Hippocampal formation (tissue), 2 donors: ENCODE results near the gene CHD2.
"Not testable (repeated sequence)": the region's sequence is repeated elsewhere in the genome, so short reads cannot be mapped to it uniquely, and the experiment has no call there.

Experiments
- DNase-seq, 2 donors: peaks; one replicate each; lab custom pipeline; 2025; lab: John Stamatoyannopoulos, UW

Gene CHD2

DNA sequence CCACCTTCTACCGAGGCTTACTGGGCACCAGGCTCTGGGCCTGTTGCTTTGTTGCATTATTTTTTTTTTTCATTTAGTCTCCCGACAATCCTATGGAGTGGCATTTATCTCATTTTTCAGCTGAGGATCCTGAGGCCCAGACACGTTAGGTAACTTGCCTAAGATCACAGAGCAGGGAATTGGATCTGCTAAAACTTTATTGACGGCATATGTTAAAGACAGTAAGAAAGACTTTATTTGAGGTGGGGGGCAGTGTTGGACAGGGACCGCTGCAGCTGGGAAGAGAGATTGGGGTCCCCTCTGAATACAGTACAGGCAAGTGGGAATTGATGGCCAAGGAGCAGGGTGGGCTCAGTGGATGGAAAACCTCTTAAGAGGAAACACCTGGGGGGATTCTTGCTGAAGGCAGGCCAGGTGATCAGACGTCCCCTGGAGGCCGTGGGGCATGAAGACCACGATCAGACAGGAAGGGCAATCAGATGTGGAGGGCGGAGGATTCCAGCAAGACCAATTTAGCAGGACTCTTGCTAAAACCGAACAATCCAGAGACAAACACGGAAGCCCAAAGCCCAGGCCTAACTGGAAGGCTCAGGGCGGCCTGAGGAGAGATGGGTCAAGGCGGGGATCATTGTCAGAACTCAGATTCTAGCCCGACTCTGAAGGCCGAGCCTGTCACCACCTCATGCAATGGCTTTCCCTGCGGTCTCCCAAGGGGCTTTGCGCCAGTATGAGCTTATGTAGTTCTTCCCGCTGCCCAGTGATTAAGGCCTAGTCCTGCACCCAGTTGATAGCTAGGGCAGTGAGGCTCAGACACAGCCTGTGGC is 135.2 kb downstream of the CHD2 start:
- DNase-seq, result no peak

DNA sequence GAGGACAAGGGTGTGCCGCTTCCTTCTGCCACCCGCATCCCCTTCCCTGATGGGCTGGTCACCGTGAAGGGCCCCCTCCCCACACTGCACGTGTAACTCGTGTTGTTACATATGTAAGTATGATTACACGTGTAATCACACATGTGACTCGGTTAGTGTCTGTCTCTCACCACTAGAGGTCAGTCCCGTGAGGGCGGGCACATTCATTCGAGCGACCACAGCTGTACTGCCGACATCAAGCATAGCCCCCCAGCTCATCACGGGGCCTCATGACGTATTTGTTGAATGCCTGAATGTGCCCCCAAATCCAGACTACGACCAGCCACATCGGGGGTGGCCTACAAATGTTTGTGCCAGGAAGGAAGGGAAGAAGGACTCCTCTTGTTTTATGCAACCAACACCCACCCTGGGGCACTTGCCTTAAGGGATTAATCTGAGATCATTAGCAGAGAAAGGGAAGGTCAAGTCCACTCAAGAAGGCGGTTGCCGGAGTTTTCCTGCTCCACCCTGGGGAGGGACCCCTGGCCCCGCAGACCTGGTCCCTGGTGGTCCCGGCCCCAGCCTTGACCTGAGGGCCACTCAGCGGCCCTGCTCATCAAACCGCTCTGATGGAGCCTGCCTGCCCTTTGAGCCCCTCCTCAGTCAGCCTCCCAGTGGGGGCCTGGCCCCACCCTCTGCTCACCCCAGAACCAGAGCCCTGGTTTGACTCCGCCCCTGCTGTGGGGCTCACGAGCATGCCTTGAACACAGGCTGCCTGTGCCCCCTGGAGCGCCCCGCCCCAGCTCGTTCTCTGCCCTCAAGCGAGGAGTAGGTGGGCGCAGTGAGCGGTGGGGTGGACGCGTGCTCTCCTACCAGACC is 136.1 kb downstream of the CHD2 start:
- DNase-seq, result no peak

DNA sequence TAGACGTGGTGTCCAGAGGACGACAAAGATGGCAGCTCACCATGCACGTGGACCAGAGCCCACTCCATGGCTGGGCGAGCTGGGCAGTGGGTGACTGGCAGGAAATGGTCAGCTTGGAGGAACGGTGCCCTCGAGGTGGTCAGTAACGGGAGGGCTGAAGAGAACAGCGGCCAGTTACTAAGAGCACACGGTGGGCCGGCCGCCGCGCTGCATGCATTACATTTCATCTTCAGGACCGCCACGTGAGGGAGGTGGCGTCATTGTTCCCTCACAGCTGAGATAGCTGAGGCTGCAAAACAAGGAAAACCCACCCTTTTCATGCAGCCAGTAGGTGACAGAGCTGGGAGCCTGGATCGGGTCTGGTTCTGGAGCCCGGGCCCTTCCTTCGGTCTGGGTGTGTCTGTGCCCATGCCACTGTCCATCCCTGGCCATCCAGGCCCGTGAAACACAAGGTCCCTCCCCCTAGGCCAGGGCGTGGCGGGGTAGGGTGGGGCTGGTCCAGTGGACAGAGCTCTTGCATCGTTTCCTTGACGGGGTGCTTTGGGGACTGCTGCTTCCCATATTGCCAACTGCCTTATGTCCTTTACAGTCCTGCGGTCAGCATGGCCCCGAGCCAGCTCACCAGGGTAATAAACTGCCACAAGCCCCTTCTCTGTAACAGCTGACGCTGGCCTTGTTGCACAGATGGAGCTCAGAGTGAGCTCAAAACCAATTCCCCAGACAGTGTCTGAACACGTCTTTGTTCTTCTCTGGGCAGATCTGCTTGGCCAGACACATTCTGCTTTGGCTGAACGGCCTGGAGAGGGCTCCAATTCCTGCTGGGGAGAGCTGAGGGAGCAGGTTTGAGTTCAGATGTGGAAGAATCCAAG is 137.1 kb downstream of the CHD2 start:
- peak; percentile 67 to 69 for DNase-seq

DNA sequence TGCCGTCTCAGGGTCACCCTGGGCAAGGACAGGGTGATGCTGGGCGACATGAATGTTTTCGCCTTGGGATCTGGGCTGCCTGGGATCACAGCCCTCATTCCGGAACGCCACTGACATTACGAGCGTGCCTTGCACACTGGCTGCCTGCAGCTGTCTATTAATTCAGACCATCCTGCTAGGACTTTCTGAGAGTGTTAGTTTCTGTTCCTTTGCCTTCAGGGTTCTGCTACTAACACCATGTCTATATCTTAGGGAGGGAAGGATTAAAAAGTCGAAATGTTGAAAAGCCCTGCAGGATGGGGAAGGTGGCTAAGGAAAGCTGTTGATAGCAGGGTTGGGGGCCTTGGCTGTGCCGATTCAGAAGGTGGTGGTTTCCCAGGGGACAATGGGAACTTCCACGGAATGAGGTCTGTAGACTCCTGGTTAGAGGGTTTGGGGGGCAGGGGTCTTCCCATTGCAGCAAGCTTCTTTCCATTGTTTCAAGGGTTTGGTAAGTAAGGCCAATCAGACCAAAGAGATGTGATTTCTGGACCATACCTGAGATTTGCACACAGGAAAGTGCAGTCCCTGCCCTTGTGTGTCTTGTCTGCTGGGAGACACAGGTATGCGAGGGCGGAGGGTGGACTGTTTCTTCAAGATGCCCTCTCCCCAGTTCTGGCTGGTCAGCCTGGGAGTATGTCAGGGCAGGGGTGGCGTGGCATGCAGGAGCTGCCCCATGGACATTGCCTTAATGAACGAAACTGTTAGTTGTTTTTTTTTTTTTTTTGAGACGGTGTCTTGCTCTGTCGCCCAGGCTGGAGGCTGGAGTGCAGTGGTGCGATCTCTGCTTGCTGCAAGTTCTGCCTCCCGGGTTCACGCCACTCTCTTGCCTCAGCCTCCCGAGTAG is 137.9 kb downstream of the CHD2 start:
- no peak for DNase-seq

DNA sequence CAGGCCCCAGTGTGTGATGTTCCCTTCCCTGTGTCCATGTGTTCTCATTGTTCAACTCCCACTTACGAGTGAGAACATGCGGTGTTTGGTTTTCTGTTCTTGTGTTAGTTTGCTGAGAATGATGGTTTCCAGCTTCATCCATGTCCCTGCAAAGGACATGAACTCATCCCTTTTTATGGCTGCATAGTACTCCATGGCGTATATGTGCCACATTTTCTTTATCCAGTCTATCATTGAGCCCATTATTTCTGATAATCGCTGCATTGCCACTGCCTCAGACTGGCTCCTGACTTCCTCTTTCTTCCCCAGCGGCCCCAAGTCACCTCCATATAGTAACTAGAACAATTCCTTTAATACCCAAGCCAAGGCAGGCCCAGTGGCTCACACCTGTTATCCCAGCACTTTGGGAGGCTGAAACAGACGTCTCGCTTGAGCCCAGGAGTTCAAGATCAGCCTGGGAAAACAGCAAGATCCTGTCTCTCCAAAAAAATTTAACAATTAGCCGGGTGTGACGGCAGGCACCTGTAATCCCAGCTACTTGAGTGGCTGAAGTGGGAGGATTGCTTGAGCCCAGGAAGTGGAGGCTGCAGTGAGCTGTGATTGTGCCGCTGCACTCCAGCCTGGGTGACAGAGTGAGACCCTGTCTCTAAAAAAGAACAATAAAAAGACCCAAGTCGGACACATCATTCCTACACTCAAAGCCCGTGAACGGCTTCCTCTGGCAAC is 139.6 kb downstream of the CHD2 start:
- not testable (repeated sequence) for DNase-seq

DNA sequence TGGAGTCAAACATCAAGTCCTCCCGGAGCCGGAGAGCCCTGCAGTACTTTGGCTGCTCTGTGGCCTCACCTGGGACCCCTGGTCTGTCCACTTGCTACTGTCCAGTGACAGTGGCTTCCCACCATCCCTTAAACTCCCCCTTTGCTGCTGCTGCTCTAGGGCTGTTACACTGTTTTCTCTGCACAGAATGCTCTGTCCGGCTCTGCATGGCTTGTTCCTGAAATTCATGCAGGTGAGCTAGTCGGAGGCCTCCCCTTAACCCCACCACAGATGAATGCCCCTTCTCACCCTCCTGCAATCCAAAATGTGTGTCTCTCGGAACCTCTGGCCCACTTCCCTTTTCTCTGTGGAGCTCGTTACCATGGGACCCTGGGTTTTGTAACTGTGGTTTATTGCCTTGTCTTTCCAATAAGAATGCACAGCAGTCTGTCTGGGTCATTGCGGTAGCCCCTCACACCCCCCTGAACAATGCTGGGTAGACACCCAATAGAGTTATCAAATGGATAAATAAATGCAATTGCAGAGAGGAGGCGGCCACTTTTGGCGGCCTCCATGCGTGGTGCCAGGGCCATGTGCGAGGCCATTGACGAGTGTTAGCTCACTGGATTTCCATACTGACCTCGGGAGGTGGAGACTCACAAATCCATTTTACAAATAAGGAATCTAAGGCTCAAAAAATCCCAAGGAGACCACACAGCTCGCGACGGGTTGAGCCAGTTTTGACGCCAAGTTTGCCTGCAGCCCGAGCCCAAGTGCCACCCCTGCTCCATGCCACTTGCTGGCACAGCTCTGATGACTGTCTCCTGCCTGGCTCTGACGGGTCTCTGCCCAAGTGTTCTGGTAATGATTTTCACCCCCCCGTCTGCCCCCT is 140.4 kb downstream of the CHD2 start:
- no peak for DNase-seq

DNA sequence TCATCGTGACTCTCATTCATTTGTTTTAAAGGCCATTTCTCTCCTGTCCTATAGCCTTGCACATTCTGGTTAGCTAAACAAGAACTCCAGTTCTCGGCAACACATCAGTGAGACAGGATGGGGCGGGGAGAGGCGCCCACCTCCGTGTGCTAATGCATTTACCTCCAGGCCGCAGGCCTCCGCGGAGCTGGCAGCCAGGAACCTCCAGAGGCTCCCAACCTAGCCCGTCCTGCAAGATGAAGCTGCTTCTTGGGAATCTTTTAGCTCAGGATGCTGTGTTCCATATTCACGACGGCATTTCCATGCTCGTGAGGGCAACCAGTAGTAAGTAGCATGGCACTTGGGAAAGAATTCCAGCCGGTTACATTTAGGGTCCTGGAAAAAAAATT is 141.0 kb downstream of the CHD2 start:
- DNase-seq, result no peak

DNA sequence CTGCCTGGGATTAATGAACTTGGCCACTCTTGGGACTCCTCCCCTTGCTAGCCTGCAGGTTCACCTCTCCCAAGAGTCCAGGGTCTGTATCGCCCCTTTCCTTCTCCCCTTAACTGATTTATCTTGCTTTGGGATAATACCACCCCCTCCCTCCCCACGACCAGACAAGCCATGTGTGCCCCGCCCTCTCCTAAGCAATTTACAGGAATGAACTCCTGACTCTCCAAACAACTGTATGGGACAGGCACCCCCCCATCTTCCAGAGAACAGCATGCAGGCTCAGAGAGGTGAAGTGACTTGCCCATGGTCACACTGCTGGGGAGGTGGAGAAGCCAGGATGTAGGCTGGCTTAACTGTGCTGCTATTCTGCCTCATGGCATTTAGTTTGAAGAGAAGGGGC is 142.1 kb downstream of the CHD2 start:
- DNase-seq, result no peak

DNA sequence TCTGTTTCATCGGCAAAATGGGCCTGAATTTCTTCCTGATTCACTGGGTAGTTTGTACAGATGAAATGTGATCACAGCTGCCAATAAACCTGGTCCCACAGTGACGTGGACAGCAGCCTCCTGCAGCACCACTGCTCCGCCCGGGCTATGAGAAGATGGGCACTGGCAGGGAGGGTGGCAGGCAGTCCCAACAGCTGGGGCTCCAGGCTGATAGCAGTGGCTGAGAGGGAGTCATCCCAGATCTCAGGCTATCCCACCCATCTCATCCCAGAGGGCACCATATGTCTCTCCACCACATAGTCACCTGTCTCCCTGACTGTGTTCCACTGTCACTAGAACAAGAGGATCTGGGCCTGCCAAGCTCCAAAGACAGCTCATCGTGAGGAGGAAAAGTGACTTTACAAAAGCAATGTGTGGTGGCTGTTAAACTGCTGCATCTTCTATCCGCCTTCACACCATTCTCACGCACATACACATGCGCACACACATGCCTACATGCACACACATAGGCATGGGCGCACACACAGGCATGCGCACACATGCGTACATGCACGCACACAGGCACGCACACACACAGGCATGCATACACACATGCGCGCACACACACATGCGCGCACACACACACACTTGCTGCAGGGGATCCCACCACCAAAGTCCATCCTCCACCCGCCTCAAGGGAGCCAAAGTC is 142.7 kb downstream of the CHD2 start:
- no peak for DNase-seq

DNA sequence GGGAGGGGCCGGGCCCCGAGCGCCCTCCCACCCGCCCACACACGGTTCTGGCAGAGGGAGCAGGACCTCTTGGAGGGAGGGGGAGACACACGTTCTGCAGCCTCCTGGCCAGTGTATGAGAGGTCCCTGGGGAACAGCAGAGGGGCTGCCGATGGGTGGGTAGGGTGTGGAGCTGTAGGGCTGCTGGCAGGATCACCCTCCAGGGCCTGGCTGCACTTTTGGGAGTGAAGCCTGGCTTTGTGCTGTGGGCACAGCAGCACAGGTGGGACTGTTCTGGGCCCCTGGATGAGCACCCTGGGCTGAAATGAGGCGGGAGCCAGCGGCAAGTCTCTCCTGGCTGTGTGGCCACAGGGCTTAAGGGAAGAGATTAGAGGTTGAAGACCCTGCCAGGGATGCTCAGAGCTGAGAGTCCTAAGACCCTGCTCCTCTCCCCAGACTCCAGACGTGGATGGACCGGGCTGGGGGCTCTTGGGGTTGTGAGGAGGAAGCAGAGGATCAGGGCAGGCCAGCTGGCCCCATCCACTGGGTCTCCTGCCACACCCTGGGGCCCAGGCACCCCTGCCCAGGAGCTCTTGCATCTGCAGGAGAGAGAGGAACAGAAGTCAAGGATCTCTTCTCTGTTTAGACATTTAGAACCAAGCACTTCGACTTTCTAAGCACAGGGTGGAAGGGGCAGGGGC is 143.6 kb downstream of the CHD2 start:
- no peak for DNase-seq

DNA sequence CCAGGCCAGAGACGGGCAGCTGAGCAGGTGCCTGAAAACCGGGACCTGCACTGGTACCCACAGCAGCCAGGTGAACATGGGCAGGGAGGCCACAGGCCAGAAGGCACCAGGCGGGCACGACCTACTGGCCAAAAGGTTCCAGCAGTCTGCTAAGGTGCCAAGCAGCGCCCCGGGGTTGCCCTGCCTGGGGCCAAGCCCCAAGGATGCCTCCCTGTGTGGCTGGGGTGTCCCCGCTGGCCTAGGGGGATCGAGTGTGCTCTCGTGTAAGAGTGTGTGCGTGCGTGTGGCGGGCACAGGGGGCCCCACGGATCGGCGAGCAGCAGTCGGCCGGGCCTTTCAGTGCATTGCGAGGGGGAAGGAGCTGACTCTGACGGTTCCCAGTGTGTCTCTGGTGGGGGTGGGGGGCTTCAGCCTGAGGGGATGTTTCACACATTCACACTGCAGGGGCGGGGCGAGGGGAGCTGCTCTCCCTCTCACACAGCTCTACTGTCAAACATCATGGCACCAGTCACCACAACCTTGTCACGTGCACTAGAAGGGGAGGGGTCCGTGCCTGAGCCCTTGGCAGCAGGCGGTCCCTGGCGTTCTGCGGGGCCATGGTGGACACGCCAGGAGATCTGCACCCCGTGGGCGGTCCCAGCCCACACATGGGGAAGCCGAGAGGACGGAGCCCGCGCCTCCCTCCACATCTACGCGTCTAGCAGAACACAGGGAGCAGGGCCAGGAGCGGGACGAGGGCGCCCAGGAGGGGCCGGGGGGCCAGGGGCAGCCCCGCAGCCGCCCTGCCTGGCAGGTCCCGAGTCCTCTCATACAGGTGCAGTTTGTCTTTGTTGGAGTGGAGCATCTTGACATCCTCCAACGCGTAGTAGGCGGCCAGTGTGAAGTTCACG is 144.4 kb downstream of the CHD2 start:
- DNase-seq, result no peak

DNA sequence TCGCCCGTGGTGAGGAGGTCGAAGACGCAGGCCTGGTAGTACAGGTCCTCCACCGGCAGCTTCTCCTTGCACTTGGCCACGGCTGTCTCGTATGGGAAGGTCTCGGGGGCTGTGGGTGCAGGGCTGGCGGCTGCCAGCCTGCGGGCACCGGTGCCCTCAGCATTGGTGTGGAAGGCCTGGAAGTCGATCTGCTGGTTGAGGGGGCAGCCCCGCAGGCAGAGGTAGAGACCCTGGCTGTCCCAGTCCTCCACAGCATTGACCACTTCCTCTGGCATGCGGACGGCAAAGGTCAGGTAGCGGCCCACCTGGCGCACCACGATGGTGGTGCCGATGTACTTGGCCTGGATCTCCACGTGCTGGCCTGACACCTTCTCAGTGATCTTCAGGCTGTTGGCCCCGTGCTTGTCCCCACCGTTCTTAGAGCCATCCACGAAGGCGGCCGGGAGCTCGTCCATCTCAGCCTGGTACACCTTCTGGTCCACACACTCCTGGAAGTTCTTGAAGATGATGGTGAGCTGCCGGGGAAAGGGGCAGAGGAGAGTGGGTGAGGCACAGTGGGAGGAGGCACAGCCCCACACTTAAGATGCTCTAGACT is 145.2 kb downstream of the CHD2 start:
- DNase-seq, result no peak

DNA sequence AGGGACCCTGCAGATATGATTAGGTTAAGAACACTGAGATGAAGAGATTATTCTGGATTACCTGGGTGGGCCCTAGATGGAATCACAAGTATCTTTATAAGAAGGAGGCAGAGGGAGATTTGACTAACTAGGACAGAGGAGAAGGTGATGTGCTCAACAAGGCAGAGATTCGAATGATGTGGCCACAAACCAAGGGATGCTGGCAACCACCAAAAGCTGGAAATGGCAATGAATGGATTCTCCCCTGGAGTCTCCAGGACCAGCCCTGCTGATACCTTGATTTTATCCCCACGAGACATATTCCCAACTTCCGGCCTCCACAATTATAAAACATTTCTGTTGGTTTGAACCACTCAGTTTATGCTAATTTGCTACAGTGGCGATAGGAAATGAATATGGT is 146.0 kb downstream of the CHD2 start:
- no peak for DNase-seq

DNA sequence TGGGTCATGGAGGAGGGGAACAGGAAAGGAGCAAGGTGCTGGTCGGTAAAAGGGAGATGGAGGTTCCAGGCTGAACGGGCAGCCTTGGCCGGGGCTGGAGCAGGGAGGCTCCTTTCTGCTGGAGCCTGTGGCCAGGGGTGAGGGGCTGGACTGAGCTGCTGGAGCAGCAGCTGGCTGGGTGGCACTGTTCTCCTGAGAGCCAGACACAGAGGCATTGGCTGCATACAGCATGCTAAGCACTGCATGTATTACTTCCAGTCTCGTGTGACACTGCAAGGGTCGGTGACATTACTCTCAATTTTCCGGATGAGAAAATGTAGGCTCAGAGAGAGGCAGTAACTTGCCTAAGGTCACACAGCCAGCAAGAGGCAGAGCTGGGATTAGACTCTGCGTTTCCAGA is 146.6 kb downstream of the CHD2 start:
- DNase-seq, result no peak

DNA sequence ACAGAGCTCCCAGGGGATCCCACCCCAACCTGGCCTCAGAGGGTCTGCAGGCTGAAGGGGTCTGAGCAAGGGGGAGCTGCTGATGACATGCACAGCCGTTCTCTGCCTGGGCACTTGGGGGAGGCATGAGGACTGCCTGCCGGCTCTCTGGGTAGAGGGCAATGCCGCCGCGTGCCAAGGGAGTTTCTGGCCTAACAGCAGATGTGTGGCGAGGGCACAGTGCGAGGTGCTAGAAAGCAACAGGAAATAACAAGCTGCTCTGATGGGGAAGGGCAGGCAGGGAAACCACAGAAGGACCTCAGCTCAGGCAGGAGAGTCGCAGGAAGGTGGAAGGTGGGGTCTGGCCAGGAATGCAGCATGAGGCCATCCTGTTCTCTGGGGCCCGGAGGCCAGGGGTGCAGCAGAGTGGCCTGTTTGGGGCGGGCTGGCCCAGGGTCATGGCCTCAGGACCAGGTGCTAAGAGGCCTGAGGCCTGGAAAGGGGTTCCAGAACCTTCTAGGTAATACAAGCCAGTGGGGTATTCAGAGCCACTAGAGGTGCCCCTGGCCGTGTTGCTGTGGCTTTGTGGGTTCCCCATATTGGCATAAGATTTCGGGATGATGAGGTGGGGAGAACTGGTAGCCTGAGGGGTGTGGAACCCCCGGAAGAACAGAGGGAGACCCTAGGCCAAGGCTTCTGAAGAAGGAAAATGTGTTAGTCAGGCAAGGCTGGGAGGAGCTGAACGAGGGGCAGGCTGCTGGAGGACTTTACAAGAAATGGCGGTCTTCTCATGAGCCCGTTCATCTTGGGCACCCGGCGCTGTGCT is 147.7 kb downstream of the CHD2 start:
- no peak for DNase-seq

DNA sequence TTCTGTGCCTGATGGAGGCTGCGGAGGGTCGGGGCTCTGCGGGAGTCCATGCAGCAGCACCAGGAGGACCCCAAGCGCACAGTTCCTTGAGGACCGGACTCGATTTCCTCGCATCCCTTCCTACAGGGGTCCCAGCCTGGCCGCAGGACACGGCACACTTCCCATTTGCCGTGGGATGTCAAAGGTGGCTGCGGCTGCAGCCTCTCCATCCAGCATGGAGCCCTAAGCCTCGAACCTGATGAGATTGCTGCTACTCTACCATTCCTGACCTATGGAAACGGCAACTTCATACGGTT is 148.2 kb downstream of the CHD2 start:
- no peak for DNase-seq
